Measurements from ENCODE around the gene STT3B.

DNA sequence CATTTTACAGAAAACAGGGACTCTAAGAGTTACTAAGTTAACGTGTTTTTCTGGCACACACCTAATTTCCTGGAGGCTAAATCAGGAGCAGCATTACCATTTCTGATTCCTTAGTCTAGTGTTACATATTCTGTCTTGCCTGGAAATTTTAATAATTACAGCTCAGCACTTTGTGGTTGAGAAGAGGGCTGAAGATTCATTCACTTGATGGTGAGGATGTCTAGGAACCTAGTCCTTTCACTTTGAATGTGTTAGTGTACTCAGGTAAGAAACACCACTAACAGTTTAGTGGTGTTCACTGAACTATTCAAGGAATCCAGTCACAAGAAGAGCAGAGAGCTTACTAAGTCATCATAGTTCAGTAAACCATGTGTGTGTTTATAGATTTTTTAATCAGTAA is 102.8 kb downstream of the STT3B start:
- TF ChIP-seq, protein P1, sequence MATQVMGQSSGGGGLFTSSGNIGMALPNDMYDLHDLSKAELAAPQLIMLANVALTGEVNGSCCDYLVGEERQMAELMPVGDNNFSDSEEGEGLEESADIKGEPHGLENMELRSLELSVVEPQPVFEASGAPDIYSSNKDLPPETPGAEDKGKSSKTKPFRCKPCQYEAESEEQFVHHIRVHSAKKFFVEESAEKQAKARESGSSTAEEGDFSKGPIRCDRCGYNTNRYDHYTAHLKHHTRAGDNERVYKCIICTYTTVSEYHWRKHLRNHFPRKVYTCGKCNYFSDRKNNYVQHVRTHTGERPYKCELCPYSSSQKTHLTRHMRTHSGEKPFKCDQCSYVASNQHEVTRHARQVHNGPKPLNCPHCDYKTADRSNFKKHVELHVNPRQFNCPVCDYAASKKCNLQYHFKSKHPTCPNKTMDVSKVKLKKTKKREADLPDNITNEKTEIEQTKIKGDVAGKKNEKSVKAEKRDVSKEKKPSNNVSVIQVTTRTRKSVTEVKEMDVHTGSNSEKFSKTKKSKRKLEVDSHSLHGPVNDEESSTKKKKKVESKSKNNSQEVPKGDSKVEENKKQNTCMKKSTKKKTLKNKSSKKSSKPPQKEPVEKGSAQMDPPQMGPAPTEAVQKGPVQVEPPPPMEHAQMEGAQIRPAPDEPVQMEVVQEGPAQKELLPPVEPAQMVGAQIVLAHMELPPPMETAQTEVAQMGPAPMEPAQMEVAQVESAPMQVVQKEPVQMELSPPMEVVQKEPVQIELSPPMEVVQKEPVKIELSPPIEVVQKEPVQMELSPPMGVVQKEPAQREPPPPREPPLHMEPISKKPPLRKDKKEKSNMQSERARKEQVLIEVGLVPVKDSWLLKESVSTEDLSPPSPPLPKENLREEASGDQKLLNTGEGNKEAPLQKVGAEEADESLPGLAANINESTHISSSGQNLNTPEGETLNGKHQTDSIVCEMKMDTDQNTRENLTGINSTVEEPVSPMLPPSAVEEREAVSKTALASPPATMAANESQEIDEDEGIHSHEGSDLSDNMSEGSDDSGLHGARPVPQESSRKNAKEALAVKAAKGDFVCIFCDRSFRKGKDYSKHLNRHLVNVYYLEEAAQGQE (IDR thresholded peaks at IDR 0.05; ENCODE audit: insufficient read depth in 1 of 2, low read depth in 2 of 2, low read length in 1 of 2) = no peak
- TF ChIP-seq CTCF (IDR thresholded peaks at IDR 0.05) (no peak), SIN3A (IDR thresholded peaks at IDR 0.05; ENCODE audit: borderline replicate concordance, insufficient read depth, low read depth, low read length) (no peak), POLR2AphosphoS5 (IDR thresholded peaks at IDR 0.05; ENCODE audit: low read depth, low read length) (no peak), TCF7L2 (IDR thresholded peaks at IDR 0.05; ENCODE audit: low read depth, low read length) (no peak)

All from Panc1 (cell line).